ENCODE measurements around the gene ADRA2B.

ADRA2B gene

DNA sequence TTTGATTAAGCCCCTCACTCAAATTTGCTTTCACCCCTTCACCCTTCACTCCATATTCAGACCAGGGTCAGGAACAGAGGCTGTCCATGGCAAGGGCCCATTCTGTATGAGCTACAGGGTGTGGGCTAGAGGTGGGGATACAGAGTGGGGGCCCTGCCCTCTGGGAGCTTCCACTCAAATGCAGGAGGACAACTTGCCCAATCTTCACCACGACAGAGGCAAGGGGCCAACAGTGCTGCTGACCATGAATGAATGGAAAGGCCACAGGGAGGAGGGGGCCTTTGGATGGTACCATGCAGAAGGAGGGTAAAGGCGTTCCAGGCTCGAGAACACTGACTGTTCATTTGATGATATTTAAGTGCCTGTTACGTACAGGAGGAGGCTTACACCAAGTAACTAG lies 22.8 kb downstream of the ADRA2B start:
- Histone ChIP-seq H3K9ac (ENCODE audit: low read length) (no peak overlapping the region), H3K14ac (ENCODE audit: low read length in 2 of 2) (no peak overlapping the region), H3K27me3 (ENCODE audit: control insufficient read depth in 1 of 2, insufficient read depth in 1 of 2, low read length in 2 of 2) (peaks cover 37 to 54% of the 10 kb centered on the region in 2 experiments), H3K4me1 (ENCODE audit: control insufficient read depth, insufficient read depth, low read depth, low read length) (peaks cover 2% of the 10 kb centered on the region), H3K18ac (ENCODE audit: low read depth in 1 of 2, low read length in 2 of 2) (no peak overlapping the region), H3K23ac (ENCODE audit: low read length in 2 of 2) (no peak overlapping the region), H3K4ac (ENCODE audit: low read depth in 1 of 2, low read length in 2 of 2) (no peak overlapping the region), H2BK15ac (ENCODE audit: low read depth, poor library complexity, severe bottlenecking) (no peak overlapping the region), H3K27ac (ENCODE audit: low read length, poor library complexity, severe bottlenecking) (no peak overlapping the region), H2BK12ac (ENCODE audit: low read length in 2 of 2) (no peak overlapping the region), H3K9me3 (ENCODE audit: control insufficient read depth, low read length) (no peaks in the 10 kb centered on the region), H2BK120ac (ENCODE audit: low read depth, low read length) (no peak overlapping the region), H3K79me1 (replicated peaks; ENCODE audit: low read length, poor library complexity, severe bottlenecking) (no peaks in the 10 kb centered on the region), H4K91ac (ENCODE audit: low read length) (no peak overlapping the region), H3K4me2 (ENCODE audit: low read length, poor library complexity, severe bottlenecking) (no peak overlapping the region), H3K4me3 (ENCODE audit: insufficient read depth in 1 of 2, low read depth in 1 of 2, low read length in 2 of 2) (no peak overlapping the region), H4K8ac (ENCODE audit: low read length) (no peak overlapping the region), H2AK5ac (ENCODE audit: low read length, severe bottlenecking) (no peak overlapping the region), H2BK5ac (ENCODE audit: low read depth, low read length, poor library complexity, severe bottlenecking) (no peak overlapping the region), H3K36me3 (ENCODE audit: control insufficient read depth in 1 of 2, insufficient read depth in 2 of 2, low read depth in 1 of 2, low read length in 2 of 2) (no peaks in the 10 kb centered on the region), H2AFZ (ENCODE audit: low read depth, low read length) (no peak overlapping the region)
- 86% methylated on average over 4 of the region's 4 CpGs for WGBS
- no peak for DNase-seq

GRCh38 chr2:96092951-96093350 lies 23.4 kb downstream of the ADRA2B start:
- H3K9me3 ChIP-seq (ENCODE audit: control insufficient read depth, low read length): no peaks in the 10 kb centered on the region
- no peak overlapping the region for H3K14ac ChIP-seq (ENCODE audit: low read length in 2 of 2)
- H4K8ac ChIP-seq (ENCODE audit: low read length): no peak overlapping the region
- no peak overlapping the region for H3K4ac ChIP-seq (ENCODE audit: low read depth in 1 of 2, low read length in 2 of 2)
- H3K36me3 ChIP-seq (ENCODE audit: control insufficient read depth in 1 of 2, insufficient read depth in 2 of 2, low read depth in 1 of 2, low read length in 2 of 2): no peaks in the 10 kb centered on the region
- H2BK15ac ChIP-seq (ENCODE audit: low read depth, poor library complexity, severe bottlenecking): no peak overlapping the region
- peaks cover 2% of the 10 kb centered on the region for H3K4me1 ChIP-seq (ENCODE audit: control insufficient read depth, insufficient read depth, low read depth, low read length)
- H3K27me3 ChIP-seq (ENCODE audit: control insufficient read depth in 1 of 2, insufficient read depth in 1 of 2, low read length in 2 of 2): peaks cover 42 to 57% of the 10 kb centered on the region in 2 experiments
- DNase-seq: no peak
- H3K9ac ChIP-seq (ENCODE audit: low read length): no peak overlapping the region
- no peak overlapping the region for H3K27ac ChIP-seq (ENCODE audit: low read length, poor library complexity, severe bottlenecking)
- H2BK12ac ChIP-seq (ENCODE audit: low read length in 2 of 2): no peak overlapping the region
- no peak overlapping the region for H2AK5ac ChIP-seq (ENCODE audit: low read length, severe bottlenecking)
- H3K79me1 ChIP-seq (replicated peaks; ENCODE audit: low read length, poor library complexity, severe bottlenecking): no peaks in the 10 kb centered on the region
- no peak overlapping the region for H3K4me3 ChIP-seq (ENCODE audit: insufficient read depth in 1 of 2, low read depth in 1 of 2, low read length in 2 of 2)
- no peak overlapping the region for H3K4me2 ChIP-seq (ENCODE audit: low read length, poor library complexity, severe bottlenecking)
- no peak overlapping the region for H2BK5ac ChIP-seq (ENCODE audit: low read depth, low read length, poor library complexity, severe bottlenecking)
- H2AFZ ChIP-seq (ENCODE audit: low read depth, low read length): no peak overlapping the region
- H4K91ac ChIP-seq (ENCODE audit: low read length): no peak overlapping the region
- no peak overlapping the region for H2BK120ac ChIP-seq (ENCODE audit: low read depth, low read length)
- H3K18ac ChIP-seq (ENCODE audit: low read depth in 1 of 2, low read length in 2 of 2): no peak overlapping the region
- H3K23ac ChIP-seq (ENCODE audit: low read length in 2 of 2): no peak overlapping the region
- 91% methylated on average over 3 of the region's 3 CpGs for WGBS

DNA sequence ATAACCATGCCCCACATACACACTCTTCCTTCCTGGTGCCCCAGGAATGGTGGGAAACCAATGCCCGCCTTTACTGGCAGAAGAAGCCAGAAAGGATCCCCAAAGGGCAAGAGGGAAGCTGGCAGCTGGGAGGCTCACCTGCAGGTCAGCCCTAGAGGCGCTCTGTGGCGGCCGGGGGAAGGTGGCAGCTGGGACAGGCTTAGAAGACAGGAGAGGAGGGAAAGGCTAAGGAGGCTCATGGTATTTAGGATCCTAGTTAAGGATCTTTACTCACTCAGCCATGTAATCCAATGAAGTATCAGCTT lies 23.8 kb downstream of the ADRA2B start:
- DNase-seq: no peak
- Histone ChIP-seq H2AK5ac (ENCODE audit: low read length, severe bottlenecking) (no peak overlapping the region), H3K14ac (ENCODE audit: low read length in 2 of 2) (no peak overlapping the region), H3K27ac (ENCODE audit: low read length, poor library complexity, severe bottlenecking) (no peak overlapping the region), H2AFZ (ENCODE audit: low read depth, low read length) (no peak overlapping the region), H4K8ac (ENCODE audit: low read length) (no peak overlapping the region), H3K4me2 (ENCODE audit: low read length, poor library complexity, severe bottlenecking) (no peak overlapping the region), H2BK5ac (ENCODE audit: low read depth, low read length, poor library complexity, severe bottlenecking) (no peak overlapping the region), H3K36me3 (ENCODE audit: control insufficient read depth in 1 of 2, insufficient read depth in 2 of 2, low read depth in 1 of 2, low read length in 2 of 2) (no peaks in the 10 kb centered on the region), H2BK15ac (ENCODE audit: low read depth, poor library complexity, severe bottlenecking) (no peak overlapping the region), H4K91ac (ENCODE audit: low read length) (no peak overlapping the region), H3K9me3 (ENCODE audit: control insufficient read depth, low read length) (no peaks in the 10 kb centered on the region), H3K9ac (ENCODE audit: low read length) (no peak overlapping the region), H3K4me1 (ENCODE audit: control insufficient read depth, insufficient read depth, low read depth, low read length) (peaks cover 2% of the 10 kb centered on the region), H2BK12ac (ENCODE audit: low read length in 2 of 2) (no peak overlapping the region), H3K4me3 (ENCODE audit: insufficient read depth in 1 of 2, low read depth in 1 of 2, low read length in 2 of 2) (no peak overlapping the region), H2BK120ac (ENCODE audit: low read depth, low read length) (no peak overlapping the region), H3K27me3 (ENCODE audit: control insufficient read depth in 1 of 2, insufficient read depth in 1 of 2, low read length in 2 of 2) (peaks cover 43 to 58% of the 10 kb centered on the region in 2 experiments), H3K4ac (ENCODE audit: low read depth in 1 of 2, low read length in 2 of 2) (no peak overlapping the region), H3K23ac (ENCODE audit: low read length in 2 of 2) (no peak overlapping the region), H3K79me1 (replicated peaks; ENCODE audit: low read length, poor library complexity, severe bottlenecking) (no peaks in the 10 kb centered on the region), H3K18ac (ENCODE audit: low read depth in 1 of 2, low read length in 2 of 2) (no peak overlapping the region)
- WGBS: 93% methylated on average over 4 of the region's 4 CpGs

GRCh38 chr2:96091711-96092572 lies 24.4 kb downstream of the ADRA2B start:
- no peaks in the 10 kb centered on the region for H3K36me3 ChIP-seq (ENCODE audit: control insufficient read depth in 1 of 2, insufficient read depth in 2 of 2, low read depth in 1 of 2, low read length in 2 of 2)
- H3K4me3 ChIP-seq (ENCODE audit: insufficient read depth in 1 of 2, low read depth in 1 of 2, low read length in 2 of 2): no peak overlapping the region
- H2AK5ac ChIP-seq (ENCODE audit: low read length, severe bottlenecking): no peak overlapping the region
- H4K8ac ChIP-seq (ENCODE audit: low read length): no peak overlapping the region
- H2AFZ ChIP-seq (ENCODE audit: low read depth, low read length): no peak overlapping the region
- H3K23ac ChIP-seq (ENCODE audit: low read length in 2 of 2): no peak overlapping the region
- DNase-seq: no peak
- H3K14ac ChIP-seq (ENCODE audit: low read length in 2 of 2): no peak overlapping the region
- no peak overlapping the region for H2BK5ac ChIP-seq (ENCODE audit: low read depth, low read length, poor library complexity, severe bottlenecking)
- no peak overlapping the region for H2BK15ac ChIP-seq (ENCODE audit: low read depth, poor library complexity, severe bottlenecking)
- H2BK12ac ChIP-seq (ENCODE audit: low read length in 2 of 2): no peak overlapping the region
- peaks cover 43 to 58% of the 10 kb centered on the region in 2 experiments for H3K27me3 ChIP-seq (ENCODE audit: control insufficient read depth in 1 of 2, insufficient read depth in 1 of 2, low read length in 2 of 2)
- no peak overlapping the region for H3K4ac ChIP-seq (ENCODE audit: low read depth in 1 of 2, low read length in 2 of 2)
- H3K4me2 ChIP-seq (ENCODE audit: low read length, poor library complexity, severe bottlenecking): no peak overlapping the region
- no peaks in the 10 kb centered on the region for H3K79me1 ChIP-seq (replicated peaks; ENCODE audit: low read length, poor library complexity, severe bottlenecking)
- H3K27ac ChIP-seq (ENCODE audit: low read length, poor library complexity, severe bottlenecking): no peak overlapping the region
- H3K9me3 ChIP-seq (ENCODE audit: control insufficient read depth, low read length): no peaks in the 10 kb centered on the region
- H3K4me1 ChIP-seq (ENCODE audit: control insufficient read depth, insufficient read depth, low read depth, low read length): peaks cover 2% of the 10 kb centered on the region
- no peak overlapping the region for H3K18ac ChIP-seq (ENCODE audit: low read depth in 1 of 2, low read length in 2 of 2)
- H3K9ac ChIP-seq (ENCODE audit: low read length): no peak overlapping the region
- 73% methylated on average over 15 of the region's 18 CpGs for WGBS
- H2BK120ac ChIP-seq (ENCODE audit: low read depth, low read length): no peak overlapping the region
- H4K91ac ChIP-seq (ENCODE audit: low read length): no peak overlapping the region
